K562 (cell line): Measurements from ENCODE around the gene SELENOT. TPM values are rescaled to one million over a fixed set of nuclear protein-coding genes. Genes with fewer than 3 reads are reported as not detected.

Source experiments
- ADNP ChIP-seq: fragments of 200-800 bp; sonication (Bioruptor generic); IDR thresholded peaks from 2 replicates; pipeline ENCODE4 v1.6.1; 2016; ENCODE audit warnings: missing genetic modification characterization, missing compliant biosample characterization
- ATF4 ChIP-seq: fragments of 450-650 bp; formaldehyde crosslinking; IDR thresholded peaks from 2 replicates; pipeline ENCODE4 v1.4.0; 2022; ENCODE audit warnings: mild to moderate bottlenecking, moderate library complexity
- BCL6 ChIP-seq: fragments of 250-450 bp; sonication (Bioruptor Pico); IDR thresholded peaks from 2 replicates; pipeline ENCODE4 v1.4.0; 2020
- C11orf30 ChIP-seq: fragments of 450-650 bp; IDR thresholded peaks from 2 replicates; pipeline ENCODE4 v1.6.1; 2016; ENCODE audit warnings: low read depth, mild to moderate bottlenecking
- CEBPB ChIP-seq: fragments of 450-650 bp; IDR thresholded peaks from 2 replicates; pipeline ENCODE4 v1.6.1; 2016; ENCODE audit warnings: missing genetic modification characterization, missing compliant biosample characterization
- DPF2 ChIP-seq: fragments of 450-650 bp; IDR thresholded peaks from 2 replicates; pipeline ENCODE4 v1.6.1; 2016
- E2F4 ChIP-seq: sonication (generic); formaldehyde crosslinking; IDR thresholded peaks from 2 replicates; pipeline ENCODE4 v1.8.0; 2022; ENCODE audit warnings: mild to moderate bottlenecking, low read depth, missing genetic modification reagents
- FOXK2 ChIP-seq, 2 experiments: fragments of 450-650 bp; IDR thresholded peaks in 1 of 2; conservative IDR thresholded peaks in 1 of 2; 2 replicates each; pipeline ENCODE4 v1.6.1; 2016; ENCODE audit warnings: low read depth in 2 of 2, mild to moderate bottlenecking in 1 of 2
- FOXO4 ChIP-seq: fragments of 450-650 bp; formaldehyde crosslinking; IDR thresholded peaks from 2 replicates; pipeline ENCODE4 v1.4.0; 2020; ENCODE audit warnings: mild to moderate bottlenecking, moderate library complexity
- IRF9 ChIP-seq: fragments of 450-650 bp; IDR thresholded peaks from 2 replicates; pipeline ENCODE4 v1.6.1; 2016; ENCODE audit warnings: missing biosample characterization, missing genetic modification characterization
- KLF10 ChIP-seq: fragments of 250-450 bp; sonication (Bioruptor Pico); IDR thresholded peaks from 2 replicates; pipeline ENCODE4 v1.6.1; 2021; ENCODE audit warnings: matching md5 sums
- NCOA1 ChIP-seq: fragments of 450-650 bp; IDR thresholded peaks from 2 replicates; pipeline ENCODE4 v1.6.1; 2016; ENCODE audit warnings: low read depth
- NR2F6 ChIP-seq: fragments of 450-650 bp; formaldehyde crosslinking; IDR thresholded peaks from 2 replicates; pipeline ENCODE4 v1.4.0; 2020; ENCODE audit warnings: mild to moderate bottlenecking
- PTBP1 ChIP-seq: fragments of 200-400 bp; formaldehyde crosslinking; IDR thresholded peaks from 2 replicates; pipeline ENCODE4 v1.6.1; 2017; ENCODE audit warnings: low read depth, low read length
- SNRNP70 ChIP-seq: fragments of 200-400 bp; formaldehyde crosslinking; optimal IDR thresholded peaks from 2 replicates; pipeline ENCODE3; 2017; ENCODE audit warnings: low read depth, low read length
- TAF1 ChIP-seq: IDR thresholded peaks from 2 replicates; pipeline ENCODE4 v1.6.1; 2011; ENCODE audit warnings: mild to moderate bottlenecking, low read length, moderate library complexity; ENCODE audit not compliant: insufficient read depth, control insufficient read depth, severe bottlenecking; ENCODE audit errors: extremely low read depth
- THAP7 ChIP-seq: fragments of 250-450 bp; sonication (Bioruptor Pico); IDR thresholded peaks from 2 replicates; pipeline ENCODE4 v1.5.0; 2021
- WHSC1 ChIP-seq: IDR thresholded peaks from one replicate; pipeline ENCODE4 v1.6.1; 2012; ENCODE audit warnings: low read length, control low read depth, inconsistent platforms
- ZNF174 ChIP-seq: fragments of 250-450 bp; sonication (Bioruptor Pico); IDR thresholded peaks from 2 replicates; pipeline ENCODE4 v1.4.0; 2020; ENCODE audit warnings: mild to moderate bottlenecking
- polyA plus RNA-seq, 8 experiments: library from polyadenylated mRNA; depleted of rRNA in 4 of 8; stranded (reverse) in 5 of 8; unstranded in 3 of 8; fragments of >200 nt; fragmentation: Nextera tagmentation in 2 of 8; fragmentation: Illumina TruSeq in 1 of 8; extraction: Ambion mirVana in 2 of 8; extraction: Trizol in 1 of 8; gene quantifications; 2 replicates each; pipeline versions ENCODE4 v1.2.1 to v1.2.3, GENCODE V29; 2011 to 2014; ENCODE audit warnings: inconsistent platforms in 1 of 8, missing spikeins in 1 of 8
- total RNA-seq, 7 experiments: library from RNA; depleted of rRNA in 6 of 7; stranded (reverse); fragments of >200 nt in 6 of 7; fragmentation: Illumina TruSeq in 2 of 7; extraction: Trizol in 2 of 7; gene quantifications; 2 replicates each; pipeline versions ENCODE4 v1.2.1 to v1.2.3, GENCODE V29; 2011 to 2021; ENCODE audit warnings: low replicate concordance in 1 of 7

SELENOT gene
- total and polyA plus RNA-seq, 9 of the 15 experiments (the other 6 are each of a cell fraction or from before 2014, with no cell fraction given) = 33.0 to 411 (median 91.9) TPM

GRCh38 chr3:150610785-150611184 lies 7.7 kb downstream of the SELENOT start (continued):
- TF ChIP-seq SNRNP70 (no peak), ZNF174 (CRISPR knock-in tag) (no peak), C11orf30 (no peak), IRF9 (tag) (peak; percentile 56; the same call in 1 of the 2 replicates), WHSC1 (no peak), FOXK2 (conservative IDR thresholded peaks at IDR 0.05 in 1 of 2, IDR thresholded peaks at IDR 0.05 in 1 of 2; ENCODE audit: low read depth in 2 of 2) (no peak), ADNP (tag) (no peak), CEBPB (tag) (peak; percentile 81), E2F4 (no peak), KLF10 (CRISPR knock-in tag) (no peak), NR2F6 (CRISPR knock-in tag) (no peak), NCOA1 (no peak), TAF1 (no peak), THAP7 (CRISPR knock-in tag) (no peak), BCL6 (CRISPR knock-in tag) (no peak), ATF4 (CRISPR knock-in tag) (0 out of 2 replicates have a peak, but pooled peaks have one; percentile 37), FOXO4 (CRISPR knock-in tag) (no peak), PTBP1 (no peak), DPF2 (no peak)
